Measurements from ENCODE around the gene WDR47.
"Not testable (repeated sequence)": the region's sequence is repeated elsewhere in the genome, so short reads cannot be mapped to it uniquely, and the experiment has no call there.

WDR47 gene

GRCh38 chr1:108949044-108949443 is 92.9 kb downstream of the WDR47 start:
- no peak for TF ChIP-seq CTCF (IDR thresholded peaks at IDR 0.05; ENCODE audit: extremely low read depth, insufficient read depth, missing control alignments)
- no peak for DNase-seq (ENCODE audit: low spot score)
- in situ Hi-C loops (cut with MboI; ENCODE audit: low pct_unique_long_range_greater_than_20kb, low sequenced_read_pairs, unreplicated experiment): no loop called here

DNA sequence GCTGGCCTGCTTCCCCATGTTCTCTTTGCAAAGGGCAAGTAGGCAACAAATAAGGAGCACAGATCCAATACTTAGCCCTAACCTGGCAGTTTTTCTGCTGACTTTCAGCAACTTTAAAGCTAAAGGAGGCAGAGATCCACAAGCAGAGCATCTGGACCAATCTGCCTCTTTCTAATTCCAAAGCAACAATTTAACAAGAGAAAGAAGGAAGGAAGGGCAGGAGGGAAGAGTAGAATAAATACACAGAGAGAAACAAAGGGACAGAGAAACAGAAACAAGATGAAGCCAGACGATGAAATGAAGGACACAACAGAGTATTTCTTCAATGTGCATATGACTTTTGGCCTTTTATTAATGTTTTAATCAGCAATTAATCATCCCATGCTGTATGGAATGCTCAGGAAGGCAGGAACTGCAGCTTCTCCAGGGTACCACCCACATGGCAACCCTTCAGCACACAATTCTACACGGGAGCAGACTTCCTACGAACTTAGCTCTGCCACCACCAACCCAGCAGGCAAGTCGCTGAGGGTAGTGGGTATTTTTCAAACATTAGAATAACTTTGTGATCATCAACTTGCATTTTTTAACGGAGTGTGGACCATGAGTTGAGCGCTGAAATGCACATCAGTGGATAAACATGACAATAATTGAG is 93.9 kb downstream of the WDR47 start:
- in situ Hi-C loops (cut with MboI; ENCODE audit: low pct_unique_long_range_greater_than_20kb, low sequenced_read_pairs, unreplicated experiment): no loop called here
- no peak for DNase-seq (ENCODE audit: low spot score)
- TF ChIP-seq CTCF (IDR thresholded peaks at IDR 0.05; ENCODE audit: extremely low read depth, insufficient read depth, missing control alignments): no peak

GRCh38 chr1:108936170-108936569 is 105.7 kb downstream of the WDR47 start:
- no peak for DNase-seq (ENCODE audit: low spot score)
- in situ Hi-C loops (cut with MboI; ENCODE audit: low pct_unique_long_range_greater_than_20kb, low sequenced_read_pairs, unreplicated experiment): no loop called here
- no peak for TF ChIP-seq CTCF (IDR thresholded peaks at IDR 0.05; ENCODE audit: extremely low read depth, insufficient read depth, missing control alignments)

DNA sequence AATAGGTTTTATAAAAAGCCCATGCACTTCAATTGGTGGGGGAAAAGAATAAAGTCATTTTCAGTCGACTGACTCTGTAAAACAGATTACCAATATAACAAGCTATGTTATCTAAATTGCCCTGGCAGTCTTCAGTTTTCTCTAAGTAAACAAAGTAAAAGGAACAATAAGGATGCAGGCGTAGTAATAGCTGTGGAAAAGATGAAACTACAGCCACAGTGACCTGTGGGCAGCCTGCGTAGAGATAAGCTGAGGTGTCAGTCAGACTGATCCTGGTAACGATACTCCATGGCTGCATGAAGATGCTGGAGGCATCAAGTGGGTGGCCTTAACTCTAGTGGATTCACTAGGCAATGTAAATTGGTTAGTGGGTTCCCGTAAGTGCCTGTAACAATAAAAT is 108.0 kb downstream of the WDR47 start:
- no peak for TF ChIP-seq CTCF (IDR thresholded peaks at IDR 0.05; ENCODE audit: extremely low read depth, insufficient read depth, missing control alignments)
- DNase-seq (ENCODE audit: low spot score): no peak
- in situ Hi-C loops (cut with MboI; ENCODE audit: low pct_unique_long_range_greater_than_20kb, low sequenced_read_pairs, unreplicated experiment): no loop called here

DNA sequence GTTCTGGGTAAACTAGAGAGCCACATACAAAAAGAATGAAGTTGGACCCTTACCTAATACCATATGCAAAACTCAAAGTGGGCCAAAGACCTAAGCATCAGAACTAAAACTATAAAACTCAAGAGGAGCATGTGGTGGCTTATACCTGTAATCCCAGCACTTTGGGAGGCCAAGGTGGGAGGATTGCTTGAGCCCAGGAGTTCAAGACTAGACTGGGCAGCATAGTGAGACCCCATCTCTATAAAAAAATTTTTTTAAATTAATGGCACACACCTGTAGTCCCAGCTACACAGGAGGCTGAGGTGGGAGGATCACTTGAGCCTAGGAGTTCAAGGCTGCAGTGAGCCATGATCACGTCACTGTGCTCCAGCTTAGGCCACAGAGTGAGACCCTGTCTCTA is 114.3 kb downstream of the WDR47 start:
- DNase-seq (ENCODE audit: low spot score); in situ Hi-C loops (cut with MboI; ENCODE audit: low pct_unique_long_range_greater_than_20kb, low sequenced_read_pairs, unreplicated experiment): not testable (repeated sequence)

DNA sequence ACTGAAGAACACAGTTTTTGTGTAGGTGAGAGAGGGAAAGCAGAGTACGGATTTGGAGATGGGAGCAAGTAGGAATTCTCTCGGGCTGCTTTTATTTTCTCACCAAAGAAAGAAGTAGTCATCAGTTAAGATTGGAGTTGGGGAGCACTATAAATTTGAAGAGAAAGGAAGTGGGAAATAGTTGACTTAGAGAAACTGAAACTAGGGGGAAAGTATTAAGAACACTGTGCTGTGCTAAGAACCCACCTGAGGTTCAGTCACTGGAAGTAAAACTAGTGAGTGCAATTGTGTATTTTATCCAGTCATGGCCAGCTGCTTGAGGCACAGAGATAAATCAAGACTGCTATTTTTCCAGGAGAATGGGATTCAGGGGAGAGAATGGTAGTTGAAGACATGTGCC is 116.0 kb downstream of the WDR47 start:
- in situ Hi-C loops (cut with MboI; ENCODE audit: low pct_unique_long_range_greater_than_20kb, low sequenced_read_pairs, unreplicated experiment): no loop called here
- no peak for DNase-seq (ENCODE audit: low spot score)
- TF ChIP-seq CTCF (IDR thresholded peaks at IDR 0.05; ENCODE audit: extremely low read depth, insufficient read depth, missing control alignments): no peak
